T follicular helper cell (primary cell): ENCODE data around the gene CD58.

Source experiments
- DNase-seq: peaks from one replicate; pipeline ENCODE4 v3.0.0-alpha.2; 2020; ENCODE audit warnings: low read depth

CD58 gene

DNA sequence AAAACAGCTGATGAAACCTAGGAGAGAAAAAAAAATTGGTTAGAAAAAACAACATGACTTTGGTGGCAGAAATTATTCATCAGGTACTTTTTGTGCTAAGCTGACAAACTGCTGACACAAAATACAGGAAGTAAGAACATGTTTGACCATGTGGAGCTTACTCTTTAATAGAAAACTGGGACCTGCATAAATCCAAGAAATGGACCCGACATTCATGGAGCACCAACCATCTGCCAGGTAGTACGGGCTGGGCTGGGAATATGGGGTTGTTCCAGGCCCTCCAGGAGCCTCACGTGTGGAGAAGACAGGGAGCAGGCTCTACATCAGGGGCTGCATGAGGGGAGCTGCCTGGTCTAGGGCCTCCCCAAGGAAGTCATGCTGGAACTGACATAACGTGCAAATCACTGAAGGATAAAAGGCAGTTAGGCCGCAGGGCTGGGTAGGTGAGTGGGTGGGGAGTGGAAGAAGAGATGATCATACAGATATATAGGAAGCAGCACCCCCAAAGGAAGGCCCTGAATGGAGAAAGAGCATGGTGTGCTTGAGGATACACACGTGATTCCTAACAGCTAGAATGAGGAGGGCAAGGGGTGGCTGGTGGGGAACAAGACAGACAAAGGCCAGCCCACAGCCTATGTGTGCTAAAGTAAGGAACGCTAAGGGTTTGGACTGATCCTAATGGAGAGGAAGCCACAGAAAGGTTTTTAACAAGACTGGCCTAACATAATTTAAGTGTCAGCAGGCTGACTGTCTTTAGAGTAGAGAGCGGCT, 26.1 kb downstream of the CD58 start:
- no peak for DNase-seq

DNA sequence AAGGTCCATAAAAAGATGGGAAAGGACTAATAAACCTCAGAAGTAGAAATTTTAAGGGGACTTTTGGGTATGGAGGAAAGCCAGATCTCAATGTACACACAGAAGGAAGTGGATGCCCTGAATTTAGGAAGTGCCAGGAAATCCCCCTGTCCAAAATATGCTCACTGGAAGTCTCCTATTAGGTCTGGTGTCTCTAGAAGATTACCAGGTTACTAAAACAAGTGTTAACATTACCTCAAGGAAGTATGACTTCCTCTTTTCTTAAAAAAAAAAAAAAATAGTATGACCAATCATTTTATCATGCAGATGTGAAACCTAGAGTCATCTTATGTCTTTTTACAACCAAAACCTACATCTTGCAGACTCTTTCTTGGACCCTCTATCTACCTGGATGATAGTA, 30.7 kb downstream of the CD58 start:
- DNase-seq, result no peak

DNA sequence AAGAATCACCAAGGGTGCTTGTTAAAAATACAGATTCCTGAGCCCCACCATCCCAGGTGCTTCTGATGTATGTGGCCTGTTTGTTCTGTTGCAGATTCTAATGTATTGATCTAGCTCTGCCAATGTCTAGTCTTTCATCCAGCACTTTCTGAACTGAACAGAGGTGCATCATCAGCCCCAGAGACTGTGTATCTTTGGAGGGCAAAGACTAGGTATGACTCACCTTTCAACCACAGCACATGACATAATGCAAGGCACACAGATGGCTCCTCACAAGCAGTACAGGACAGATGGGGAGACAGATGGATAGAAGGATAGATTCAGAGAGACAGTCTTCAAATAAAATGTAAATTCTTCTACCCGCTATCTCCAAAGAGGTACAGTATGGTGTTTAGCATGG, 32.3 kb downstream of the CD58 start:
- DNase-seq, result no peak

DNA sequence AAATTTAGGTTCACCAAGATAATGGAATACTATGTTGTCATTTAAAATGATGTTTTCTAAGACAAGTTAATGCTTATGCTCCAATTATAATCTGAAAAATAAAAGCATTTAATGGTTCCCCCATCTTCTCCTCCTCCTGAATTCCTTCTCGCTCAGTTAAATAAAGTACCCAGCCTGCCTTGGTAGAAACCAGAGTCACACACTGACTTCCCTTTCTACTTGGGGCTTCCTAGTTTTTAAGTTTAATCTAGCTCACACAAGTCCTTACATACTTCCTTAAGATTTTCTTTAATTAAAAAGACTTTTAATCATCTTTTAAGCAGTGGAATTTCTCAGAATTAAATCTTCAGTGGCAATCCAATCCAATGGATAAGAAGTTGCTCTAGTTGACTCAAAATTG, 32.9 kb downstream of the CD58 start:
- no peak for DNase-seq

DNA sequence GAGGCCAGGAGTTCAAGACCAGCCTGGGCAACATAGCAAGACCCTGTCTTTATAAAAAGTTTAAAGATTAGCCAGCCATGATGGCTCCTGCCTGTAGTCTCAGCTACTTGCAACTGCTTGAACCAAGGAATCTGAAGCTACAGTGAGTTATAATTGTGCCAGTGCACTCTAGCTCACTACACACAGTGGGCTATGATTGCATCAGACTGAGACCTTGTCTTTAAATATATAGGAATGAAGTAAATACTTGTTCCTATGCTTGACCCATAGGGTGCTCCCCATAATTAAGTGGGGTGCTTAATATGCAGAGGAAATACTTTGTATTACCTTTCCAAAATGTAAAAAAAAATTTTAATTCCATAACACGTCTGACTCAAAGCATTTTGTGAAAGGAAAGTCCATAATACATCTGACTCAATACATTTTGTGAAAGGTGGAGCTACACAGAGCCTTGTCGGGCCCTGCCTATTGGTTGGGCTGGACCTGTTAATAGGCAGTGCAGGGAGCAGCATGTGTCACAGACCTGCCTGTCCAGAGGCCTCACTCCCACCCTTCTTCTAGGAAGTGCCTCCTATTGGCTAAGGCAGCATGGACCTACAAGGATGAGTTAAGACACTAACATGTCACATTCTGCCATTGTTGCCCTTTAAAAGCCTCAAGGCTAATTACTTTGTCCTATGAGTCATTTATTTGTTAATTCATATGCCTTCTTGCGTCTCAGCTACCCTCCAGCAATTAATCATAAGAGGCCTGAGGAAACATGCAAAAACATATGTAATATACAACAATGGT, 33.6 kb downstream of the CD58 start:
- DNase-seq, result no peak

DNA sequence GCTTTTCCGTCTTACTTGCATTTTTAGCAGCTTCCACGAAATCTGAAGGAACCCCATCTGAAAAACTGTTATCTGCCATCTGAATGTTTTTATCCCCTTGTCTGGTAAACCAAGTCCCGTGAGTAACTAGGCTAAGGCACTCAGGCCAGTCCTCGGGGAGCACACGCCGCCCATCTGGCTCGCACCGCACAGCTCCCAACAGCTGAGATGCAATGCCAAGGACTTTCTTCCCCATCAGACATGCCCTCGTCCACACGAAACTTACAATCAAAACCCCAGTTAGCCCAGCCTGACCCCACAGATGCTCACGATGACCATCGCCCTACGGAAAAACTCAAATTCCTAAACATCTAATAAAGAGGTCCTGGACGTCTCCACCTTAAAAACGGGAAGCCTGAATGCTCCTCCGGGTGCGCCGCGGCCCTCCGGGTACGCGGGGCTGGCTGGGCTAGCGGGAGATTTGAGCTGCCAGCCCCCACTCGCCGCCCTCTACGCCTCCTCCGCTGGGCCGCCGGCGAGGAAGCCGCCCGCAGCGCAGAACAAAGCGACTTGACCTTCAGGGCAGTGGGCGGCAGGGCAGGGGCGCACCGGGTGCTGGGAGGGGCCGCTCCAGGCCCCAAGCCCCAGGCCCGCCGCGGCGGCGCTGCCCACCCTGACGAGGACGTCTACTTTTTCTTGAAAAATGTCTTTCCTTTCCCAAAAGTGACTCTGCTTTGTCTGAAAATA, 36.6 kb downstream of the CD58 start:
- no peak for DNase-seq

DNA sequence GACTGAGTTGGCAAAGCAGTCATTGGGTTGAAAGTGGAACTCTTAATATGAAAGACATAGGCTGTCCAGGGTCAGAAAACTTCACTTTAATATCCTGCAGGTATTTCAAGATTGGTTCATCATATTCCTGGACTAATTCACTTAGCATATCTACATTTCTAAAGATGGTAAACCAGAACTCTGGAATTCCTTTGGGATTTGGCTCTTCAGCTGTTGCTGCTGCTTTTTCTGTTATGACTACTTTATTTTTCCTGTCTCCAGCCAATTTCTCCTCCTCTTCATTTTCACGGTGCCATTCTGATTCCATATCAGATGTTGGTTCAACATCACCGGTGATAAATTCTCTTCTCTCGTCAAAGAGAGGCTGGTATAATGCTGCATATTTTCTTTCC, 37.4 kb downstream of the CD58 start:
- DNase-seq, result no peak

DNA sequence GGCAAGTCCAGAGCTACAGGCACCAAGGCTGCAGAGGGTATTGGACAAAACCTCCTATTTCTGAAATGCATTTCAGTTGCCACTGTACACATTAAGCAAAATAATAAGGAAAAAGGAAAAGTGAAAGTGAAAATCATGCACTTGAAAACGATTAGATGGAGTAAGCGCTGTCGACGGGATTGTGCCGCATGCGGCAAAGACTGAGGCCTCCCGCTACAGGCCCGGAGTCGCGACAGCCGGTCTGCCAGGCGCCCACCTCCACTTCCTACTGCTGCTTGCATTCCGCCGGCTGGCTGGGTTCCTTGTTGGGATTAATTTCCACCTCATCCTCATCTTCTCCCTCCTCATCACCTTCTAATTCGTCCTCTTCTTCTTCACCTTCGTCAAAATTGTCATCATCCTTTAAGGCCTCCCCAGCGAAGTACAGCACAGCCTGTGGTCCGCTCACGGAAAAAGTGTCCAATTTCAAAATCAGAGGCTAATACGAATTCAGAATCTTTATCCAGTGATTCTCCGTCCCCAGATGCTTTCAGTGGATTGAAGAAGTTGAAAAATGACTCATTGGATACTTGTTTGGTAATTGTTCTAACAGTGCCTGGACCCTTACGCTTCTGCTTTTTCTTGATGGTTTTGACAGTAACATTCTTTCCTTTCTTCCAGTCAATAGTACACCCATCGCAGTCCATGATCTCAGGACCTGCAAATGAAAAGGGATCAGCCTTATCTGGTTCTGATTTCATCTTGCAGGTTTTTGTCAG, 38.0 kb downstream of the CD58 start:
- no peak for DNase-seq

DNA sequence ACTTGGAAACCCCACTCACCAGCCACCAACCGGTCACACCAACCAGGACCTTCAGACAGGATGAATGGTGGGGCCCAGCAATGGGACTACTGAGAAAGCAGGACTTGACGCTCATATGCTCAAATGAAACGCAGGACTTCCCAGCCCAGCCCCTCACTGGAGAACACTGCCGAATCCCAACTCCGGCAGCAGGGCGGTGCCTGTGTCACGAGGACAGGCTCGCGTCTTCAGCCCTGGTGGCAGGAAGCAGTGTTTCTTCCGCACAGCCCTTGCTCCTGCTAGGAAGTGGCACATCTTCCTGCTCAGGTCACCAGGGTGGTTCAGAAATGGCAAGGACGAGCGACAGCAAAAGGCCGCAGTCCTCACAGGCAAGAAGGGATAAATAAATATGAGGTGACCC, 38.9 kb downstream of the CD58 start:
- DNase-seq, result no peak

DNA sequence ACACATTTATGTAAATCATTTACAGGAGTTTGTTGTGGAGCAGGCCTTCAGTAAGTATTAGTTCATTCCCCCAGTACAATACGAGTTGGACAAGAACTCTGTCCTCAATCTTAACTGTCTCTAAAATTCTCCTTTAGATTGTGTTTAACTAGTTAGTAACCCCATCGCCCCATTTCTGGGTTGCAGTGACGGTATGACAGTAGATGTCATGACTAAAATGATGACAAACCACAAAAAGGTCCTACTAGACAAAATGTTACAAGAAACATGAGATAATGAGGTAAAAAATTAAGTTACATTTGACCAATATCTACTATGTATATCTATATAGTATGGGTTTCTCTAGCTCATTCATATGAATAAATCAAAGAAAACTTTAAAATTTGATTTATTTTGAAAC, 41.1 kb downstream of the CD58 start:
- no peak for DNase-seq

DNA sequence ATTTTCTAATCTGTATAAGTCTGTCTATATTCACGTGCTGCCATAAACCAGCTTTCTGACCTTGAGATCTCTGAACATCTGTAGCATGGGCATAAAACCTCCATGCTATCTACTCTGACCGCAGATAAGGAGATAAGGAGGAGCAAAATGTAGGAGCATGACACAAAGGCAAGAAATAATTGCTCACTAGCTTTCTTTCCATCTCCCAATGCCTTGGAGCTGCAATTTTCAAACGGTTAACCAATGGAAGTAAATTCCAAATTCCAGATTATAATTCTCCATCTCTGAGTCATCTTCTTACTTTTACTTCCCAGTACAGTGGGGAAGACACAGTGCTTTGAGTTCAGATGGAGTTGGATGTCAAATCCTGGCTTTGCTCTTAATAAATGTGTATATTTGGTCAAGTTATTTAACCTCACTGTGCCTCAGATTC, 41.6 kb downstream of the CD58 start:
- DNase-seq, result no peak

DNA sequence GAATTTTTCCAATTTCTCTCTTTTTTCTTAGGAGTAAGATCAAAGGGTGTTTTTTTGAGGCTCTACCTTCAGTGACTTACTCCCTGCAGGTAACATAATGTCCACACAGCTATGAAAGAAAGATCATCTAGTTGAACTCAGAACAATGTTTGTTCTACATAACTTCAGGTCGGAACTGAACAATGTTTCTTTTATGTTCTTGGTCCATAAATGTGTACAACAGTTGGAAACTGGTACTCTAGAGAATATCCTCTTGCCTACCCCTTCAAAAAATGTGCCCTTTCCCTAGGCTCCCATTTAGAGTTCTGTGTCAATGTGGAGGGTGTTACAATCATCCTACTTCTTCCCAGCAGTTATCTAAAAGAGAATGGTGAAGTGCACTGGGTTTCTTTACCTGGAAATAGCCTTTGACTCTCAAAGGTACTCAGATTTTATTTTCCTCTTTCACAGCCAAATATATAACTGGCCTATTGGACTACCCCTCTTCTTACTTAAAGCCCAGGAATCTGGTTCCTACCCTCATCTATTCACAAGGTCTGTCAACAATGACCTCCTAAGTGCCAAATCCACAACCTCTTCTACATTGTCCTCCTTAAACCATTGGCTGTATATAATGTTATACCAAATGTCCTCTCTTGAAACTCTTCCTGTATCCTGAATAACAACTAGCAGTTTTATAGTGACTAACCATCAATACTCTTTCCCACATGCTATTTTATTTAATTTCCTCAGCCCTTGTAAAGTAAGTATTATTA, 42.3 kb downstream of the CD58 start:
- no peak for DNase-seq

DNA sequence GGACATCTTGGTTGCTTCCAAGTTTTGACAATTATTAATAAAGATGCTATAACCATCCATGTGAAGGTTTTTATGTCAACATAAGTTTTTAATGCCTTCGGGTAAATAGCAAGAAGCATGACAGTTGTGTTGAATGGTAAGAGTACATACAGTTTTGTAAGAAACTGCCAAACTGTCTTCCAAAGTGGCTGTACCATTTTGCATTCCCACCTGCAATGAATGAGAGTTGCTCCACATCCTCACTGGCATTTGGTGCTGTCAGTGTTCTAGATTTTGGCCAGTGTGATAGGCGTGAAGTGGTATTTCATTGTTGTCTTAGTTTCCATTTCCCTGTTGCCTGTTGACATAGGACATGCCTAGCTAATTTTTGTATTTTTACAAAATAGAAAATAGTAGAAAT, 45.4 kb downstream of the CD58 start:
- no peak for DNase-seq

DNA sequence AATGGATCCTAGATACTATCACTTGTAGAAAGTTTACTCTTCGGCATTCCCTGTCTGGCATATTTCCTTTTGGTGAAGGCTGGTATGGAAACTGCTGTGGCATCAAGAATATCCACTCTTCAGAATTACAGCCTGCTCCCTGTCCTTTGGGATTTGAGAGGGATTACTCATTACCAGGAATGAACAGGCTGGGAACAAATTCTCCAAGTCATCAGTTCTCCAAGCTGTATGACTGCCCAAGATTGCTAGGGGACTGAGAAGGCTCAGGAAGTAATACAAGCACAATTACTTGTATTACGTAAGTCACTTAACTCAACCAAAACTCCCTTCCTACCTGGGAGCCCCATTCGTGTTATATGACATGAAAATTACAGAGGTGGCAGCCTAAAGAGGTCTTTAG, 49.6 kb downstream of the CD58 start:
- no peak for DNase-seq

DNA sequence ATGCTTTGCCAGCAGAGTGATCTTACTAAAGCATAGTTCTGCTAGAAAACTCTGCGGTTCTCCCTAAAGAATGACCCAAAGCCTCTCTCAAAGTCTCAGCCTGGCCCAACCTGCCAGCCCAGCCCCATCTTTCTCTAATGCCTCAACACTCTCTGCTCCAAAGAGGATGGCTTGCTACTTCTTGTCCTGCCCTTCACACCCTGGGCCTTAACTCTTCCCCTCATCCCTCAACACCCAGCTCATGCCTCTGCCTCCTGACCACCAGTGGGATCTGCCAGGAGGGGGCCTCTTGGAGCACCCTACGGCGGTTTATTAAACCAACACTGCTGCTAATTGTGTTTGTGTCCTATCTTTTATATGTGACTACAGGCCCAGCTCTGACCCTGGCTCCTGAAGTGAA, 52.4 kb downstream of the CD58 start:
- no peak for DNase-seq

DNA sequence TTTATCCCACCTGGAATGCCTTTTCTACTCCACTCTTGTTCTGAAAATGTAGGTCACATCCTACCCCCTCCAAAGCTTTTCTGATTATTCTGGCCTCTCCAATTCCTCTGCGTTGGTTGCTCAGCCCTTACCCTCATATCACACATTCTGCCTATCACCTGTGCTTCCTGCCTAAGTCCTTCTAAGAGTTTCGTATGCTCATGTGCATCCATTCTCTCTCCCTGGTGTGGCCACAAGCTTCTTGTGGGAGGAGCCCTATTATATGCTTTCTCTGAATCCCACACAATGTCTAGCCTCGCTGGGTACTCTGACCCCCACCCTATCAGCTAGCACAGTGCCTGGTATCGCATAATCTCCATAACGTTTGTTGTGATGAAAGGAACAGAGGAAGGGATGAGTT, 54.2 kb downstream of the CD58 start:
- no peak for DNase-seq

DNA sequence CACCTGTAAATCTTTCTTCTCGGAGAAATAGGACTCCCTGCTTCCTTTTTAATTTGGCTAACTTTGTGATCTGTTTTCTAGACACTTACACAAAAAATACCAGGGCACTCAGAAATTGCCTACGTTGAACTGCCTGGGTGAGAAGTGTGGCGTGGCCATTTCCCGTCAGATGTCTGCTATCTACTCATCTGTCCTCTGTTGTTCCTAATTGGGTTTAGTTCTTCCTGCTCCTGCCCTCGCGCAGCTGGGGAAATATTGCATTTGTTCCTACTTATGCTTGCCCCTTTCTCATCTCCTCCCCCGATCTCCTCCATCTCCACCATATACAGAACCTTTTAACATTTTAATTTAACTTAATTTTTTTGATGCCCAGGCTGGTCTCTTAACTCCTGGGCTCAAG, 55.1 kb downstream of the CD58 start:
- DNase-seq, result no peak

DNA sequence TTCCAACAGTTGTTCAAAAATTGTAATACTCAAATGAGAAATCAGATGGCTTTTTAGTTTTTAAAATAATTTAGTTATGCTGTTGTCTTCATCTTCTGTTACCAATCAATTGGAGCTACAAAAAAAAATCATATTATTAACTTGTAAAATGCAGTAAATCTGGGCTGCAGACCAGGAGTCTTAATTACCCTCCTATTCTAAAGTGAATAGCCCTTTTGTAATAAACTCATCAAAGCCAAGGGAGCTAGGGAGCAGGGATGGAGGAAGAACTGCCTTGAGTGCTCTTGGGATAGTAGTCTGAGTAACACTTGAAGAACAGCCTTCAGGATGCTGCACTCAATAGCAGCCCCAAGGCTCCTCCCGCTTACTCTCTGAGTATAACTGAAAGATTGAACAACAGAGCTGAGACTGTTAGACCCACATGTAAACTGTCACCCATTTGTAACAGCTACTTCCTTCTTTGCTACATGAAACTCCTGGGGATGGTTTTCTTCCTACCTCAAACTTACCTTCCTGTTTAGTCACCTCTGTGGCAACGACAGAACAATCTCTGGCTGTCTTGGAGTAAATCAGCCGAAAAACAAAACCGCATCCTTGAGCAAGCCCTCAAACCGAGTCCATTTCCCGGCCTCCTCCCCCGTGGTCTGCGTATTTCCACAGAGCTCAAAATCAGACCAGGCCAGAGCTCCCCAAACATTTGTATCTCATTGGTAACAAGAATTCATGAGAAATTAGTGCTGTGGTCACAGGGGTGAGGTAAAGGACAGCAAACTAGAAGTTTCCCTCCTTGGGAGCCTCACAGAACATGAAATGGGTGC, 55.9 kb downstream of the CD58 start:
- peak; percentile 24 for DNase-seq

DNA sequence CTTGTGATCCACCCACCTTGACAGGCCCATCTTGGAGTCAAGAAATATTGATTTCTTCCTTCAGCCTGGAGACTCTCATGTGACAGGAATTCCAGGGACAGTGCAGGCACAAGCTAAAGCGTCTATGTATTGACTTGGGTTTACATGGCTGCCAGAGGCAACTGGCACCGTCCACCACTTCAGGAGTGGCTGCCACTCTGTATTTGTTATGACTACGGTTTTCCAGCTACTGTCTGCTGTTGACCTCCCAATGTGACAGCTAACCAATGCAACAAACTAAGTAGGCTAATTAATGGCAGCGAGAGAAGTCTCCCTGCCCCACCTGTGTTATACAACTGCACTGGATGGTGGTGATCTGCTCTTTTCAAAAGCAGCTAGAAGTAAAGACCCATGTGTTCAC, 56.9 kb downstream of the CD58 start:
- DNase-seq, result no peak

DNA sequence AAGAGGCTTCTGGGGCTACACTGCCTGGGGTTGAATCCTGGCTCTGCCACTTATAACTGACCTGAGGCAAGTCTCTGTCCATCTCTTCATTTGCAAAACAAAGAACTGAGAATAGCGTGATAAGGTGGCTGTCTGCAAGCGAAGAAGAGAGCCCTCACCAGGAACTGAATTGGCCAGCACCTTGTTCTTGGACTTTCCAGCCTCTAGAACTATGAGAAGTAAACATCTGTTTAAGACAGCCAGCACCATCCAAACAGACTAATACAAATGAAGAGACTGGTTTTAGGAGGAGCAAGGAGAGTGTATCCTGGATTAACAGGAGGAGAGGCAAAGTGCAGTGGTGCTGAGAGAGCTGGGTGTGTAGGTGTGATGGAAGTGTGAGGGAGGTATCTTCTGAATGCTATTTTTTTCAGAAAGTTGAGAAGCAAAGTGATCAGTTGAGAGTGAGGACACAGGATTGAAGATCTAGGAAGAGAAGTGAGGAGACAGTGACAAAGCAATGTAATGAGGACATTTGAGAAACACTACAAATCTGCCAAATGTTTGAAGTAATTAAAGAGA, 59.3 kb downstream of the CD58 start:
- no peak for DNase-seq
